HG03432 (cell line): ENCODE data around the gene ARRB1.
"Not testable (repeated sequence)": the region's sequence is repeated elsewhere in the genome, so short reads cannot be mapped to it uniquely, and the experiment has no call there.

Experiments used
- ATAC-seq: cut with Tn5 transposase; IDR thresholded peaks from one replicate; pipeline ENCODE4 v1.9.1; 2021; ENCODE audit warnings: mild to moderate bottlenecking, moderate library complexity; ENCODE audit not compliant: unreplicated experiment

Gene ARRB1

GRCh38 chr11:75344186-75344585 is 7.3 kb downstream of the ARRB1 start:
- ATAC-seq, result no peak

DNA sequence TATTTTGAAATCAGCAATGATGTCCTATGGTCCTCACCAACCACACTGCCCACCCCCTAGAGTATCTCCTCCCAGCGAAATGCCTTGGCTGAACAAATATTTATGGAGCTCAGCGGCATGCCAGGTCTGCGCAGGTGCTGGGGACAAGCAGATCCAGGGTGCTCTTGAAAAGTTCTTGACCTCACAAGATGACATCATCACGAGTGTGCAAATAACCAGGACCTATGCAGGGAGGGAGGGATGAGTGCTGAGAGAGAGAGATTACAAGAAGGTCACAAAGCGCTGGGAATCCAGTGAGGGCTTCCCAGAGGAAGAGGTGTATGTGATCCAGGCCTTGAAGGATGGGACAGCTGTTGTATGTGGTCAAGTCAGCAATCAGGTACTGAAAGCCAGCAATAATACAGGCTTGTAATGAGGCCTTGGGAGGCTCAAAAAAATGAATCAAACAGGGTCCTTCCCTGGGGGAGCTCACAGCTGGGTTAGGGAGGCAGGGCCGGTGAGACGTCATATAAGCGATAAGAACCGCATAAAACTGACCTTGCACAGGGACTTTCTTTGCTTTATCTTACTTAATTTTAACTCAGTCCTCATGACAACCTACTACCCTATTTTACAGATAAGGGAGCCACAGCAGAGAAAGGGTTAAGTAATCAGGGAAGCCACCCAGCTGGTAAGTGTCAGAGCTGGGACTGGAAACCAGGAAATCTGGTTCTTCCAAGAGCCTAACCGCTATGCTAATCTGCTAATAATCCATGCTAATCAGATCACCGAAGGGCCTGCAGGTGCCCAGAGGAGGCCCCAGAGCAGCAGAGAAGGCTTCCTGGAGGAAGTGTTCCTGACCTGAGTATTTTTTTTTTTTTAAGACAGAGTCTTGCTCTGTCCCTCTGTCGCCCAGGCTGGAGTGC is 8.2 kb downstream of the ARRB1 start:
- no peak for ATAC-seq

- ATAC-seq, result no peak
Measured at GRCh38 chr11:75342231-75342918, 9.1 kb downstream of the ARRB1 start.

- ATAC-seq, result no peak
Measured at GRCh38 chr11:75341612-75342011, 9.8 kb downstream of the ARRB1 start.

- ATAC-seq, result peak; percentile 46
Measured at GRCh38 chr11:75339685-75340409, 11.6 kb downstream of the ARRB1 start.

DNA sequence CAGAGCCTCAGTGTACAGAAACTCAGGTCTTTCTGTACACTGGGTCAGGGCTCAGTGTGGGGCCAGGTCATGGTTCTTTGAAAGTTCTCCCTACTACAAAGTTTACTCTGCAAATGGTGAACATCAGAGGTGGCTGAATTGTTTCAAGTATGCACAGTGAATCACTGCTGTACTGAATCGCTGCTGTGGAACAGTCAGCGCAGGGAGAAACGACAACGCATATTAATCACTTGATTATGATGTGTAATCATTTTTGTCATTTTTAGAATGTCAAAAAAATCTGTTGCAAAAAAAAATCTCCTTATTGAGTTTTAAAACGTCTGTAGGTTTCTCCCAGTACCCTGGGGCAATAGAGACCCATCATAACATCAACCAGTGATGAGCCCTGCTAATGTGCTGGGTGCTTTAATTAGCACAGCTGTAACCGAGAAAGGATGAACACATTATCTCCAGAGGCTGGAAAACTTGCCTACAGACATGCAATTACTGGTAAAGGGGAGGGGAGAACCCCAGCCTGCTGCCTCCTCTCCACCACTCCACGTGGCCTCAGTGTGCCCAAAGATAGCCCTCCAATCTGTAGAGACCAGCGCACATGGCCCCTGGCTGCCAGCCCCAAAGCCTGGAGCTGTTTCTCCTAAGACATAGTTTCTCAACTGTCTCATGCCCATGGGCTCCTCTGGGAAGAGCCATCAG is 12.8 kb downstream of the ARRB1 start:
- no peak for ATAC-seq

- ATAC-seq, result no peak
Measured at GRCh38 chr11:75337195-75337654, 14.2 kb downstream of the ARRB1 start.

GRCh38 chr11:75334976-75335375 is 16.5 kb downstream of the ARRB1 start:
- ATAC-seq, result no peak

- no peak for ATAC-seq
Measured at GRCh38 chr11:75334402-75334891, 17.0 kb downstream of the ARRB1 start.

- ATAC-seq, result no peak
Measured at GRCh38 chr11:75333807-75334140, 17.7 kb downstream of the ARRB1 start.

DNA sequence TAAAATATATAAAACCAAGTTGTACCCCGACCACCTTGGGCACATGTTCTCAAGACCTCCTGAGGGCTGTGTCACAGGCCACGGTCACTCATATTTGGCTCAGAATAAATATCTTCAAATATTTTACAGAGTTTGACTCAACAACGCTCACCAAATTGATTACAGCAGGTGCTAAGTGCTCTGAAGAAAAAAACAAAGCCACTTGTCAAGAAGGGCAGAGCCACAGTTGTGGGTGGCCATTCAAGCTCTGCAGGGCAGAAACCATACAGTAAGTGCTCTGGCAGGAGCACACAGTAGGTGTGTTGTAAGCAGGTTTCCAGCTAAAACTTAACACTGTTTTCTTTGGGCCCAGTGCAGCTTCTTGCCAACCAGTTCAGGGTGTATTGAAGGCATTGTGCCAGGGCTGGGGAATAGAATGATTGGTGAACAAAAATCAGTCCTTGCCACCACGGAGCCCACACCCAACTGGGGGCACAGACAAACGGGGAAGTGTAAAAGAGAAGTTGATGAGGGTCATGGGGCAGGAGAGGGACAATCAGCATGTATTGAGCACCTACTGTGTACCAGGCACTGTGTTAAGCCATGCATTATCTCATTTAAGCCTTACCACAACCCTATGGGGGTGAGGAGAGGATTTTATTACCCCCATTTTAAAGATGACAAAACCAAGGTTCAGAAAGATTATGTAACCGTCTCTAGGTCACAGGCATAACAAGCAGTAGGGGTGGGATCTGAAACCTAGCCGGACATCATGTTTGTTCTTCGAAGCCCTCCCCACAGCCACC is 18.2 kb downstream of the ARRB1 start:
- ATAC-seq, result no peak

DNA sequence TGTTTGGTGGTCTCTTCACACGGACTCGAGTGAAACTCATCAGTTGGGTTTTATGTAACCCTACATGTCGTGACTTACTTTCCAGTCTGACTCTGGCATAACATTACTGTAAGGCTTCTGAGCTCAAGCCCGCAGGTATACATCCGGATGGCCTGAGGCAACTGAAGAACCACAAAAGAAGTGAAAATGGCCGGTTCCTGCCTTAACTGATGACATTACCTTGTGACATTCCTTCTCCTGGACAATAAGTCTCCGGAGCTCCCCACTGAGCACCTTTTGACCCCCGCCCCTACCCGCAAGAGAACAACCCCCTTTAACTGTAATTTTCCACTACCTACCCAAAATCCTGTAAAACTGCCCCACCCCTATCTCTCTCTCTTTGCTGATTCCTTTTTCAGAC is 19.7 kb downstream of the ARRB1 start:
- ATAC-seq, result not testable (repeated sequence)

- not testable (repeated sequence) for ATAC-seq
Measured at GRCh38 chr11:75331304-75331703, 20.2 kb downstream of the ARRB1 start.

GRCh38 chr11:75330886-75331285 is 20.6 kb downstream of the ARRB1 start:
- ATAC-seq, result not testable (repeated sequence)

GRCh38 chr11:75330291-75330690 is 21.2 kb downstream of the ARRB1 start:
- ATAC-seq, result no peak

- ATAC-seq, result peak; percentile 63
Measured at GRCh38 chr11:75328426-75329277, 22.8 kb downstream of the ARRB1 start.

DNA sequence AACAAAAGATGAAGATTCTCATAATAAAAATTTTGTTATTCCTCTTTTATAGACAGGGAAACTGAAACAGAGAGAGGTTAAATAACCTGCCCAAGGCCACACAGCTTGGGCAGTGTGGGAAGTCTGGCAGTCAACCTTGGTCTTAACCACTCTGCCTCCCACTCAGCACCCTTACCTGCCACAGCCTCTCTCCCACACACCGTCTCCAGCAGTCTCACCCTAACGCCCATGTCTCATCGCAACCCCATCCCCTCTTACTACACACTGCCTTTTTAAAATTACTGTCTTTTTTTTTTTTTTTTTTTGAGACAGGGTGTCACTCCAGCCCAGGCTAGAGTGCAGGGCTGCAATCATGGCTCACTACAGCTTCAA is 25.0 kb downstream of the ARRB1 start:
- no peak for ATAC-seq

GRCh38 chr11:75325713-75326438 is 25.6 kb downstream of the ARRB1 start:
- no peak for ATAC-seq
